Erythroblast (primary cell): Measurements from ENCODE around the gene CLRN3.

Experiments used
- GATA1 ChIP-seq: IDR thresholded peaks from 2 replicates; pipeline ENCODE4 v1.6.1; 2011; ENCODE audit warnings: low read depth, mild to moderate bottlenecking, control low read depth, low read length, moderate library complexity
- POLR2A ChIP-seq: IDR thresholded peaks from 2 replicates; pipeline ENCODE4 v1.6.1; 2011; ENCODE audit warnings: mild to moderate bottlenecking, low read length

DNA sequence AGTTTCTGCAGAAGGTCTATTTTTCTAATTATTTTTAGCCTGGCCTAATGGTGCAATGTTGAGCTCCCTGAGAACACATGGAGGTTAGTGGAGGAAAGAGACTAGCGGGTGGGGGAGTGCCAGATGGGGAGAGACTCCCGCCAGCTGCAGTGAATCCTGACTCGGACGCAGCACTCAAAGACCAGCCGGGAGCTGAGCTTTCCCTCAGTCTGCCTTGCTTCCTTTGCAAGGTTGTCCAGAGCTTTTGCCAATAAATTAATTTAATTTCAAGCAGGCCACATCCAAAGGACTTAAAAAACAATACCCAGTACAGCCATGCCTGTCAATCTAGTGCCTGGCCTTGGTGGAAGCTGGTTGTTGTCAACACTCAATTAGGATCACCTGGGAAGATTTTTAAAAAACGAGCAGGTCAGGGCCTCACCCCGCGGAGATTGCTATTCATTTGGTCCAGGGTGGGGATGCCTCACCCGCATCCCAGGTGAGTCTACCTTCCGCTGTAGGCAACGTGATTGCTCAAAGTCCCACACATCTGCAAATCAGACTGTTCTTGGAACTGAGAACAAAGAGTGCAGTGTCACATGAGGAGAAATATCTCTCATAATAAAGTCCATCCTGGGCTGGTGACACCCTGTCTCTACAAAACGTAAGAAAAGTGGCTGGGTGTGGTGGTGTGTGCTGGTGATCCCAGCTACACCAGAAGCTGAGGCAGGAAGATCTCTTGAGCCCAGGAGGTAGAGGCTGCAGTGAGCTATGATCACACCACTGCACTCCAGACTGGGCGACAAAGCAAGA lies 4.0 kb downstream of the CLRN3 start:
- TF ChIP-seq POLR2A: no peak
- no peak for TF ChIP-seq GATA1
